HG03558 (cell line): ENCODE data around the gene FTSJ1.
"Not testable (repeated sequence)": the region's sequence is repeated elsewhere in the genome, so short reads cannot be mapped to it uniquely, and the experiment has no call there.

Source experiments
- ATAC-seq: cut with Tn5 transposase; IDR thresholded peaks from one replicate; pipeline ENCODE4 v1.9.1; 2021; ENCODE audit warnings: moderate number of reproducible peaks; ENCODE audit not compliant: unreplicated experiment; ENCODE audit errors: extremely low read depth

FTSJ1 gene

GRCh38 chrX:48492293-48492910, 16.4 kb downstream of the FTSJ1 start:
- ATAC-seq = no peak

GRCh38 chrX:48493890-48494364, 17.9 kb downstream of the FTSJ1 start:
- no peak for ATAC-seq

- no peak for ATAC-seq
Observed at GRCh38 chrX:48496660-48497059, 20.7 kb downstream of the FTSJ1 start.

- ATAC-seq = no peak
Observed at GRCh38 chrX:48497871-48498270, 21.9 kb downstream of the FTSJ1 start.

GRCh38 chrX:48498374-48498809, 22.4 kb downstream of the FTSJ1 start:
- ATAC-seq = no peak

- ATAC-seq = no peak
Observed at GRCh38 chrX:48504261-48504660, 28.3 kb downstream of the FTSJ1 start.

- no peak for ATAC-seq
Observed at GRCh38 chrX:48505481-48505880, 29.5 kb downstream of the FTSJ1 start.

- no peak for ATAC-seq
Observed at GRCh38 chrX:48507246-48507645, 31.2 kb downstream of the FTSJ1 start.

- no peak for ATAC-seq
Observed at GRCh38 chrX:48508400-48509244, 32.6 kb downstream of the FTSJ1 start, which contains the start of gene PORCN. Gene PORCN, plus strand, starts transcription at chrX:48508992. Its CDS starts 829 bp downstream, at chrX:48509821.

- ATAC-seq = no peak
Observed at GRCh38 chrX:48509245-48509590, 33.2 kb downstream of the FTSJ1 start.

GRCh38 chrX:48509619-48510018, 33.6 kb downstream of the FTSJ1 start:
- no peak for ATAC-seq

GRCh38 chrX:48511560-48511959, 35.6 kb downstream of the FTSJ1 start:
- no peak for ATAC-seq

GRCh38 chrX:48512371-48512935, 36.5 kb downstream of the FTSJ1 start:
- ATAC-seq = no peak

- ATAC-seq = no peak
Observed at GRCh38 chrX:48513670-48514069, 37.7 kb downstream of the FTSJ1 start.

- ATAC-seq = no peak
Observed at GRCh38 chrX:48514126-48514806, 38.3 kb downstream of the FTSJ1 start.

GRCh38 chrX:48514868-48515460, 39.0 kb downstream of the FTSJ1 start:
- no peak for ATAC-seq

- no peak for ATAC-seq
Observed at GRCh38 chrX:48515842-48516241, 39.8 kb downstream of the FTSJ1 start.

GRCh38 chrX:48516285-48516684, 40.3 kb downstream of the FTSJ1 start:
- no peak for ATAC-seq

GRCh38 chrX:48516987-48517386, 41.0 kb downstream of the FTSJ1 start:
- ATAC-seq = no peak

- not testable (repeated sequence) for ATAC-seq
Observed at GRCh38 chrX:48519481-48519880, 43.5 kb downstream of the FTSJ1 start.
